ENCODE results near the gene TCP10L.
"Not testable (repeated sequence)": the region's sequence is repeated elsewhere in the genome, so short reads cannot be mapped to it uniquely, and the experiment has no call there.

TCP10L gene

DNA sequence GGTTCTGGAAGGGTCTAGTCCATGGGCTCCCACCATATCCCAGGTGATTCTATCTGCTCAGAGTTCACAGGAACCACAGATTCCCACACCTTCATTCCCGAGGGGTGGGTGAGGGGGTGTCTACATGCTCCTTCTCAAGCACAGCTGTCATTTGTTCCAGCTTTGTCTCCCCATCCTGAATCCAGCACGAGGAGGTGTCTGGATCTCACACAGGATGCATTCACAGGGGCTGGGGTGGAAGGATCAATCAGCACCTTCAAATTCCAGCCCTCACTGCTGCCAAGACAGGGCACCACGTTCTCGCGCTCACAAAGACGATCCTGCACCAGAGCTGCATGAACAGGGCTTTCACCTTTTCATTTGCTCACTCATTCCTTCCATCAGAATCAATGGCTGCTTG is 52.7 kb downstream of the TCP10L start:
- no peak overlapping the region for H3K4me3 ChIP-seq (ENCODE audit: low read length)
- no peak for DNase-seq (ENCODE audit: low read depth, low spot score)

GRCh38 chr21:32531561-32531960 is 53.8 kb downstream of the TCP10L start:
- not testable (repeated sequence) for DNase-seq (ENCODE audit: low read depth, low spot score)

DNA sequence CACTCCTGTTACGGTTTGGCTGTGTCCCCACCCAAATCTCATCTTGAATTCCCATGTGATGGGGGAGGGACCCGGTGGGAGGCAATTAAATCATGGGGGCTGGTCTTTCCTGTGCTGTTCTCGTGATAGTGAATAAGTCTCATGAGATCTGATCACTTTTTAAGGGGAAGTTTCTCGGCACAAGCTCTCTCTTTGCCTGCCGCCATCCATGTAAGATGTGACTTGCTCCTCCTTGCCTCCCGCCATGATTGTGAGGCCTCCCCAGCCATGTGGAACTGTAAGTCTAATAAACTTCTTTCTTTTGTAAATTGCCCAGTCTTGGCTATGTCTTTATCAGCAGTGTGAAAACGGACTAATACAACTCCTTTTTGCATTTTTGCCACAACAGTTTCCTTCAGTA is 54.5 kb downstream of the TCP10L start:
- not testable (repeated sequence) for DNase-seq (ENCODE audit: low read depth, low spot score); H3K4me3 ChIP-seq (ENCODE audit: low read length)

More at GRCh38 chr21:32531561-32531960, 53.8 kb downstream of the TCP10L start:
- H3K4me3 ChIP-seq (ENCODE audit: low read length), result not testable (repeated sequence)

DNA sequence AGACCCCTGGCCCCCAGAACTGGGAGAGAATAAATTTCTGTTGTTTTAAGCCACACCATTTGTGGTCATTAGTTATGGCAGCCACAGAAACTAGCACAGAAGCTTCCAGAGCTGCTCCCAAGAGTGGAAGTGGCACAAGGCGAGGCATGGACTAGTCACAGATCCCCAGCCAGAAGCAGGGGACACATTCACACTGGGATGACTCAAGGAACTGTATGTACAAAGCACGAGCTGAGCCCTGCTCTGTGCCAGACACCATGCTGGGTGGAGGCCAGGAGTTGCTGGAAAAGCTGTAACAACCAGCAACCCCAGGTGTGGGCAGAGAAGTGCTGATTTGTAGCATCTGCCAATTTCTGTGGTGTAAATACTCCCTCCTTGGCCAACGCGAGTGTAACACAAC is 55.6 kb downstream of the TCP10L start:
- no peak overlapping the region for H3K4me3 ChIP-seq (ENCODE audit: low read length)
- DNase-seq (ENCODE audit: low read depth, low spot score), result no peak

DNA sequence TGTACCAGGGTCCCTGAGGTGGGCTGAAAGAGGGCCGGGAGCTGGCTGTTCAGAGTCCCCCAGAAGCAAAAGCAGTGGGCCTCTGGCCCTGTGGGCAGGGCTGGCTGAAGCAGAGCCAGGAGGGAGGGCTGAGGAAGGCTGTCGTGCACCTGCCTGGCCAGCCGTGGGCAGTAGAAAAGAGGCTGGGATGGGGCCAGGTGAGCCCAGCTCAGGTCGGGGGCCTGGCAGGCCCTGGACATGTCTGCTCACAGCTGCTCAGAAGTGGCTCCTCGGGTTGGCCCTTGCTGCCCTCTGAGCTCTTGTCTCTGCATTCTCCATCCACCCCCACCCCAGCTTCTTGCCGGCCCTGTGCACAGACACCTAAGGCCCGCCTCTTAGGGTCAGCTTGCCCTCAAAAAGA is 60.0 kb downstream of the TCP10L start:
- no peak overlapping the region for H3K4me3 ChIP-seq (ENCODE audit: low read length)
- no peak for DNase-seq (ENCODE audit: low read depth, low spot score)

GRCh38 chr21:32523988-32524719 is 61.2 kb downstream of the TCP10L start:
- no peak overlapping the region for H3K4me3 ChIP-seq (ENCODE audit: low read length)
- no peak for DNase-seq (ENCODE audit: low read depth, low spot score)
